Activated gamma-delta T cell (primary cell): ENCODE results near the gene SHISA9.
"Not testable (repeated sequence)": the region's sequence is repeated elsewhere in the genome, so short reads cannot be mapped to it uniquely, and the experiment has no call there.

Experiments
- DNase-seq: peaks from one replicate; lab custom pipeline; 2025; lab: John Stamatoyannopoulos, UW

Gene SHISA9

GRCh38 chr16:12900156-12900555 is 1.2 kb upstream of the SHISA9 start:
- DNase-seq = no peak

GRCh38 chr16:12900599-12901203 is 697 bp upstream of the SHISA9 start:
- no peak for DNase-seq

GRCh38 chr16:12901204-12901596 is 198 bp upstream of the SHISA9 start:
- no peak for DNase-seq

GRCh38 chr16:12902511-12903372 is 1.3 kb downstream of the SHISA9 start:
- no peak for DNase-seq

GRCh38 chr16:12903407-12904328 is 2.3 kb downstream of the SHISA9 start:
- DNase-seq = no peak

GRCh38 chr16:12904329-12904671 is 2.9 kb downstream of the SHISA9 start:
- DNase-seq = no peak

- DNase-seq = no peak
These were observed 4.9 kb downstream of the SHISA9 start for GRCh38 chr16:12906271-12906670.

- no peak for DNase-seq
These were observed 5.5 kb downstream of the SHISA9 start for GRCh38 chr16:12906765-12907516.

- no peak for DNase-seq
These were observed 6.4 kb downstream of the SHISA9 start for GRCh38 chr16:12907670-12908233.

- no peak for DNase-seq
These were observed 15.8 kb downstream of the SHISA9 start for GRCh38 chr16:12917246-12917645.

GRCh38 chr16:12917653-12918052 is 16.3 kb downstream of the SHISA9 start:
- DNase-seq = no peak

GRCh38 chr16:12920739-12921138 is 19.3 kb downstream of the SHISA9 start:
- no peak for DNase-seq

GRCh38 chr16:12923640-12924039 is 22.2 kb downstream of the SHISA9 start:
- DNase-seq = not testable (repeated sequence)

GRCh38 chr16:12925026-12925800 is 23.8 kb downstream of the SHISA9 start:
- DNase-seq = no peak

GRCh38 chr16:12927591-12927990 is 26.2 kb downstream of the SHISA9 start:
- DNase-seq = no peak

- DNase-seq = no peak
These were observed 29.5 kb downstream of the SHISA9 start for GRCh38 chr16:12930881-12931280.

GRCh38 chr16:12936391-12936790 is 35.0 kb downstream of the SHISA9 start:
- DNase-seq = no peak

GRCh38 chr16:12941896-12942295 is 40.5 kb downstream of the SHISA9 start:
- no peak for DNase-seq

GRCh38 chr16:12942861-12943260 is 41.5 kb downstream of the SHISA9 start:
- DNase-seq = no peak

- DNase-seq = no peak
These were observed 42.9 kb downstream of the SHISA9 start for GRCh38 chr16:12944300-12944699.

- no peak for DNase-seq
These were observed 50.0 kb downstream of the SHISA9 start for GRCh38 chr16:12951392-12951791.
